Hematopoietic multipotent progenitor cell (in vitro differentiated cells): Measurements from ENCODE around the gene ADGRL2. TPM values are rescaled to one million over a fixed set of nuclear protein-coding genes. Genes with fewer than 3 reads are reported as not detected.

Source experiments
- DNase-seq, 3 donors: peaks; one replicate each; pipeline ENCODE4 v3.0.0-alpha.2; 2011 to 2015; ENCODE audit warnings: low read depth in 2 of 3, low spot score in 2 of 3
- total RNA-seq: library from RNA; depleted of rRNA; stranded (reverse); fragments of >200 nt; gene quantifications from one replicate; pipeline ENCODE4 v1.2.3, GENCODE V29; 2012

Gene ADGRL2
- total RNA-seq, 1 donor, result under 0.01 TPM

DNA sequence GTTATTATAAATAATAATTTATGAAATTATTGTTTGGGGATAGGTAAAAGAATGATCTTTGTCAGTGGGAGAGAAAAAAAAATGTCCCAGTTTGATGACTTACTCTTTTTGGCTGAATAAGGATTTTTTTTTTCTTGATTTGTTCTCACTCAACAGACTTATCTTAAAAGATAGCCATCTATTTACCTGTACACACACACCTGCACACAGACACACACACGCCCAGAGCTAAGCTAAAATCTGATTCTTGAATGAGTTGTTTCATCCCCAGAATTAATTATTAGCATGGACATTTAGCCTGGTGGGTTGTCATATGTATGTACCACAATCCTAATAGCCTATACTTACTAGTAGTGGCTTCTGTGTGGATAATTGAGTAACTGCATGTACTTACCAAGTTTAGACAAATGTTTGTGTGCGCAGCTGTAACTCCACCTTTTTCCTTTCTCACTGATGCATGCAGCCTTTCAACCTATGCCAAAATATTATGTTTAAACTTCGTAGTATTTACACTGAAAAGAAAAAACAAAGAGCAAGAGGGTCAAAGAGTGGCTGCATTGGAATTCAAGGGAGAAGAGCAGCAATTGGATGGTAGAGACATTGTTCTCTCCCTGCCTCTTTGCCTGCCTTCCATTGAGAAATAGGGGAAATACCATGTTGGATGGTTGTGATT, 174.3 kb downstream of the ADGRL2 start:
- no peak for DNase-seq

DNA sequence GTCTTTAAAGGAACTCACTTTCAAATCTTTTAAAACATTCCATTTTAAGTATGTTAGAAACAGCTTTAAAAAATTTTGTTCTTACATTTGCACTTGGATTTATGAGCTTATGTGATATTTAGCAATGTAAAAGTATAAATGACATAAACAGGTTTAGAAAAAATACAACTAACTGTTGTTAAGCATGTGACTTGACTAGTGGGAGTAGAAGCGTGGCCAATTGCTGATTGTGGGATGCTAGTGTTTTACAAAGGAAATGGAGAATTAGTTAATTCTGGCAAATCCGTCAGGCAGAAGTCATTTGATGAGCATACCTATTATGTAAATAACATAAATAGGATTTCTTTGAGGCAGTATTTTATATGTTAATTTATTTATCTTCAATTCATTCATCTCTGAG, 175.8 kb downstream of the ADGRL2 start:
- DNase-seq, result no peak

DNA sequence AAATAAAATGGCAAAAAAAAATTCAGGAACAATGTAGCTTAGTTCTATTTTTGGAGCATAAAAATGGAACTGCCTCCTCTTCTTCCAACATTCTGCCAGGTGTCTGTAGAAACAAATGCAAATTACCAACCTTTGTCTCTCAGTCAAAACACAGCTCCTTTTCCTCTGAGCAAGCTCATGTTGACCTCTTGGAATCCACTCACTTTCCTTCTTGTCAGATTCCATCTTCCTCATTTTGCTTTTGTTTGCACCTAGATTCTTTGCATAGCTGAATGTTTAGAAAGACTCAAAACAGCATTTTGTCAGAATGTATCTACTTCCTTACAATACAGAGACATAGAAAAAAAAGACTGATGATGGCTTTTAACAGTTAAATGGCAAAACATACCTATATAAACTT, 178.2 kb downstream of the ADGRL2 start:
- DNase-seq, result no peak

DNA sequence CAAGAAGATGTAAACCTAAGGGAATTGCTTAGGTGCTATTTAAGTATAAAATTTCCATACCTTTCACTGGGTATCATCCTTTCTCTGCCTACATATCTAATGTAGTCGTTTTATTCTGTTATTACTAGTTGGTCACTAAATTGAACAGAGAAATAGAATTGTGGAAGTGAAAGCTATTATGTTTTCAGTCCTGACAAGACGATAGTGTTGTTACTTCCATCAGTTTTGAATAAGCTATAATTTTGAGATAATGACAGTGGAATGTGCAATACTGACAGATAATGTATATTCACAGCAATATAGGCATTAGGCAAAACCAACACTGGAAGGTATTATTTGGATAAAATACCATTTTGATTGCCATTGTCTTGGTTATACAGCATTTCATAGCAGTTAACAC, 181.8 kb downstream of the ADGRL2 start:
- DNase-seq, result no peak

DNA sequence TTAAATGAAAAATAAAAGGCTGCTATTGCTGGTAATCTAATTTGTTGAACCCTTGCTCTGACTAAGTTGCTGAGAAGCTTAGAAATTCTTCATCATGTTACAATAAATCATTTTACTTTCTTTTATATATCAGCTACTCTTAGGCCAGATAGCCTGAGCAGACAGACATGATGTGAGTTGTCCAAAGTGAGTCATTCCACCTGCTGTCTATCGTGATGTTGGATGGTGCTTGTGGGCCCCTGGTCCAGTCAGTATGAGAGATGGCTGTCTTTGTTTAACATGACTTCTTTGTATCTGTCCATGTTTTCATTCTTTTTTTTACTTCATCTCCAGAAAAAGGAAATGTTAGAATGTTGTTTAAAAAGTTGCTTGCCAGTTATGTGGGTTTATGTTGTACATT, 188.8 kb downstream of the ADGRL2 start:
- DNase-seq, result no peak

DNA sequence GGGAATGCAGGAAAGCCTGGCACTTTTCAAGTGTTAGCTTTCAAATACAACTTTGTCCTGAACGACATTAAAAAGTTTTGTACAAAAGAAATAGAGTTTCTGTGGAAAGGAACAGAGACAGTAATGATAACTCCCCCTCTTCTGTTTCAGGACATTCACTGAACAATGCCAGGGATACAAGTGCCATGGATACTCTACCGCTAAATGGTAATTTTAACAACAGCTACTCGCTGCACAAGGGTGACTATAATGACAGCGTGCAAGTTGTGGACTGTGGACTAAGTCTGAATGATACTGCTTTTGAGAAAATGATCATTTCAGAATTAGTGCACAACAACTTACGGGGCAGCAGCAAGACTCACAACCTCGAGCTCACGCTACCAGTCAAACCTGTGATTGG, 189.5 kb downstream of the ADGRL2 start:
- no peak for DNase-seq

DNA sequence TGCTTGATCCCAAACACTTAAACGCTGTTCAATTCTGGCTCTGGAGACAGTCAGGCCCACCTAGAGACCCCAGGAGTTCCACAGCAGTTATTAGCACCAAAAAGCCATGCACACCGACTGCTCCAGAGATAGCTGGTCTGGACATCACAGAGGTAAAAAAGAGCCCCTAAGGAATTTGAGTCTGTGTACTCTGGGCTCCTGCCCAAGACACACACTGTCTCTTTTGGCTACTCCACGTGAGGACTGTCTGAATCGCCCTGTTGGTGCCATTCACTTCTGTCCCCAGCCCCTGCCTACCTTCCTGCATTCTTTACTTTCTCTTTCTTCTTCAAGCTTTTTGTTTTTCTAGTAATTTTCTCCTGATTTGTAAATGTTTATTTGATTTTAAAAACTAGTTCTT, 197.4 kb downstream of the ADGRL2 start:
- DNase-seq, result no peak

DNA sequence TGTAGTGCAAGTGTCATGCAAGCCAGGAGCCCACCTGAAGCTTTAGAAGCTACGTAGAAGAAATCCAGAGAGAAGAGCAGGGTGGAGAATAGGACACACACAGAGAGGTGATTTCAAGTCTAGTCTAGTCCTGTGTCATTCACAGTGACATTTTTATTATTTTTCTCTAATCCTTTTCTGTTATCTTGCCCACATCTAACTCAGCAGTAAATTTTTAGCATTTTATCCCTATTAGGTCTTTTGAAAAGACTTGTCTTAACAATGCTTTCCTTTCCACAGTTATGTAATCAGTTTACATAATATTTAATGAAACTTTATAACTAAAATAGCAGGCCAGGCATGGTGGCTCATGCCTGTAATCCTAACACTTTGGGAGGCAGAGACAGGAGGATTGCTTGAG, 198.6 kb downstream of the ADGRL2 start:
- DNase-seq, result no peak

DNA sequence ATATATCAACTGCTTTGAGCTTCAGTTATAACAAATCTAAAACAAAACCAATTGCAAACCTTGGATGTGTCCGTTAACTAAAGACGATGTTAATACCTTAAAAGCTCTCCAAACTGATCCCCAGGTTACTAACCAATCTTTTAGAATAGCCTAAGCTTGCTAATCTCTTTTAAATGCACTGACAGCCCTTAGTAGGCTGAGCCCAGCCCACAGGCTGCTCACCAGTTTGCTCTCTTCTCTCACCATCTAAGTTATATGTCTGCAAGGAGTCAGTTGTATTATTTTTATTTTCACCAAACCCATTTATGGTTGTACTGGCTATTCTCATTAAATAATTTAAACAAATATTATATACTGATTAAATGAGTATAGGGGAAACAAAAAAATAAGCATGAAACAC, 199.5 kb downstream of the ADGRL2 start:
- no peak for DNase-seq

DNA sequence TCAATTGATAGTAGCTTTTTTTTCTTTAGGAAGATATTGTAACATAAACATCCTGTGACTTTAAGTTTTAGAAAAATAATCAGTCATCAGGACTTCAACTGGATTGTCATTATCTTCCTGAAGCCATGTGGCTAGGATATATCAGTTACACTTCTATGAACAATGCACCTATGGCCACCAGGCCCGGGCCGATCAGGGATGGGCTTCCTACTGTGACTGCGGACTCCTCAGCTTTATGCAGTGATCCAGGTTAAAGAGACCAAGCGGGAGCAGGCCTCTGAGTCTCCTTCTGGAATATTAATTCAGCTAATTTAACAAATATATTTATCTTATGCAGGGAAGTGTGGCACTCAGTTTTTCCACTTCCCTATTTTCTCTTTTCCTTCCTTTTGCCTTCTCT, 200.6 kb downstream of the ADGRL2 start:
- DNase-seq, result no peak

DNA sequence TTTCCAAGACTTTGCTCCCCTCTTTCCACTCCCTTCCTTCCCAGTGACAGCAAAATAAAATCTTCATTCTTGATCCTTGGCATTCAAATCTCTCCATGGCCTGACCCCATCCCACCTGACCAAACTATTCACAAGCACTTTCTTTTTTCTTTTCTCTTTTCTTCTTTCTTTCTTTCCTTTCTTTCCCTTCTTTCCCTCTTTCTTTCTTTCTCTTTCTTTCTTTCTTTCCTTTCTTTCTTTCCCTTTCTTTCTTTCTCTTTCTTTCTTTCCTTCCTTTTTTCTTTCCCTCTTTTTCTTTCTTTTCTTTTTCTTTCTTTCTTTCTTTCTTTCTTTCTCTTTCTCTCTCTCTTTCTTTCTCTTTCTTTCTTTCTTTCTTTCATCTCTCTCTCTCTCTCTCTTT, 207.1 kb downstream of the ADGRL2 start:
- DNase-seq, result no peak

DNA sequence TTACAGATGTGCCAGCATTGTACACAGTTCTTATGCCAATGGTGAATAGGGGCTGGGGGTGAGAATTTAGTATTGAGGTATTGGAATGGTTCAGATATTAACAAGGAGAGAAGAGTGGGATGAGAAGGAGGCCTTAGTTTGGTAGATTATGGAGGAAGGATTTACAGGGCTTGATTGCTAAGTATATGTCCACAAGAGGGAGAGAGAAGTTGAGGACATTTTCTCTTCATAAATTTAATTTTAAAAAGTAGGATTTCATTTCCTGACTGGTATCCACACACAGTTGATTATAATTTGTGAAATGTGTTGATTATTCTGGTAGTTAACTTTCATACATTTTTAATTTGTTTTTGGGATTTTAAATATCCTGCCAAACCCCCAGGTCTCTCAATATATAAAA, 213.0 kb downstream of the ADGRL2 start:
- DNase-seq, result no peak

DNA sequence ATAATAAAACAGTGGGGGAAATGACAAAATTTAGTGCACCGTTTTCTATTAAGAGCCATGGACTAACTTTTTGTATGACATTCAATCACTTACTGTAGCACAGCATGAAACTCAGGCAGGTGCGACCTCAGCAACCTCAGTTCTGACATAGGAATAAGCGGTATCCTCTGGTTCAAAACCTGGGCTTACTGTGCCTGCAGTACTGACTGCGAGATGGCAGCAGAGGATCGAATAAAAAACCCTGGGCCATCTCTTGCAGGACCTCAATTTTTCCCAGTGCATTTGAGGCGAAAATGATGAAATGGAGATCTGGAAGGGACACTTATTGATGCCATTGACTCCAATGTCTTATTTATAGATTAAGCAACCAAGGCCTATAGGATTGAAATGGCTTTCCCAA, 214.7 kb downstream of the ADGRL2 start:
- DNase-seq, result no peak

DNA sequence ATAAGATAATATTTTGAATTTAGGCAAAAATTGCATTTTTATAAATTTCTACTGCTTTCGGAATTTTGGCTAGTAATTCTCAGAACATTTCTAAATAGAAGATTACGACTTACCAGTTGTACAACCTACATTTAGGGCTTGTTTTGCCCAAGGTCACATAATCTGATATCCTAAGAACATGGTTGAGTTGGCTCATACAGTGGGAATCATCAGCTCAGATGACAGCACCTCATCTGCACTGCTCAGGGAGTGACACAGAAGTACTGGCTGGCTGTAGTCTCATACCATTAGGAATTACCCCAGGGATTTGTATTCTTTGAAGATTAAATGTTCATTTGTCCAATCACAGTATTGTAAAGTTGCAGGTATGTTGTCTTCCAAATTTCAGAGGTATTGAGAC, 217.6 kb downstream of the ADGRL2 start:
- no peak for DNase-seq

DNA sequence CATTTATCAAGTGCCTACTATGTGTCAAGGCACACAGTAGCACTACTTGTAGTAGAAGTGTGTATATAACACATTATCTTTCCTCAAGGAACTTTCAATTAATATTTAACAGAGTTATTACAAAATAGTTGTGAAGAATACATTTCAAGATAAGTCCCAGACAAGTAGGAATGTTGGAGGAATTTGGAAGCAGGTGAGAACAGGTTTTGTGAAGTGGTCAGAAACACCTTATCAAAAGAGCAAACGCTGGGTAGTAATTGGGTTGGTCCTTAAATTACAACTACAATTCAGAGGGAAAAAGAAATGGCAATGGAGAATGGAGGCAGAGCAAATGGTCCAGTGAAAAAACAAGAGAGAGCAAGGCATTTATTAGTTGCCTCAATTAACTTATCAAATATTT, 218.8 kb downstream of the ADGRL2 start:
- DNase-seq, result no peak

DNA sequence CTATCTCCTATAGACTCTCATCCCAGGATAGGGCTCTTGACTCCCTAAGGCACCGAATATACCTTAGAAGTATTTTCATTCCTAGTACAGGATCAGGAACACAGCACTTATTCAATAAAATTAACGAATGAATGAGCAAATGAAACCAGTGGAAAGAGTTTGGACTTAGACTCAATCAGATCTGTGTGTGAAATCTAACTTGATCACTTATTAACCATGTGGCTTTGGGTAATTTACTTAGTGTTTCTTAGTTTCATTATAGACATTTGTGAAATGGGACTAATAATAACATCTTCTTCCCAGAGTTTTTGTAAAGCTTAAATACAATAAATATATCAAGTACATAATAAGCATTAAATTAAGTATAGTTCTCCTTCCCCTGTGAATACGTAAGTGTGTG, 230.1 kb downstream of the ADGRL2 start:
- no peak for DNase-seq

DNA sequence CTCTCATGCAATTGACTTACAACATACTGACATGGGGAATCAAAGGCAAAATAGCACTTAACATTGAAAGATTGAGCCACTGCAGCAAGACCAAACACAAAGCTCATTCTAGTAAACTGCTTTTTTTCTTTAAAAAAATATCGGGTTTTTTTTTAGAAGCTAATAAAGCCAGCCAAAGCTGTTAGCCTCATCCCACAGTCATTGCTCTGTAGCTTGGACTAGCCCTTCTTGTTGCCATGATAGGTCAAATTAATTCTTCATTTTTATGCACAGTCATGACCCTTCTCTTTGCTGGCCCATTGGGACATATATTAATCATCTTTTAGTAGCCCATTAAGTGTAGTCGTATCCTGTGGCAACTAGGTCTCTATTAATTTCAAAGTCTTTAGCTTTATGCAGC, 231.3 kb downstream of the ADGRL2 start:
- DNase-seq, result no peak

DNA sequence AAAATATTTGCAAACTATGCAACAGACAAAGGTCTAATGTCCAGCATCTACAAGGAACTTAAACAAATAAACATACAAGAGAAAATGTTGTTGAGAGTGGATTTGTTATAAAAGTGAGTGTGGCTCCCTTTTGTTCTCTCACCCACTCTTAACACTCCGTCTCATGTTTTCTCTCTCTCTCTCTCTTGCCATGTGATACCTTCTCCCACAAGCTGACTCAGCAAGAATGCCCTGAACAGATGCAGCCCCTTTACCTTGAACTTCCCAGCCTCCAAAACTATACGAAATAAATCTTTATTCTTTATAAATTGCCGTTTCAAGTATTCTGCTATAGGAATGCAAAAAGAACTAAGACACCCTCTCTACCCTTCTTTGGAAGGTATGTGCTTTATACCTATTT, 234.1 kb downstream of the ADGRL2 start:
- no peak for DNase-seq
